NB4 (cell line): Measurements from ENCODE around the gene RNF152.

Source experiments
- CTCF ChIP-seq: IDR thresholded peaks from one replicate; pipeline ENCODE4 v1.5.1; 2012; ENCODE audit warnings: low read depth, low read length
- MAX ChIP-seq: IDR thresholded peaks from 2 replicates; pipeline ENCODE4 v1.6.1; 2011; ENCODE audit warnings: low read depth, low read length
- MYC ChIP-seq: IDR thresholded peaks from 2 replicates; pipeline ENCODE4 v1.6.1; 2011; ENCODE audit warnings: low read depth, low read length
- POLR2A ChIP-seq: IDR thresholded peaks from 2 replicates; pipeline ENCODE4 v1.6.1; 2011; ENCODE audit warnings: mild to moderate bottlenecking; ENCODE audit not compliant: insufficient read length; ENCODE audit errors: extremely low read depth

GRCh38 chr18:61869636-61870035 lies 23.2 kb downstream of the RNF152 start:
- TF ChIP-seq CTCF (no peak), POLR2A (no peak), MYC (no peak), MAX (no peak)
